Vagina (tissue), 2 donors: ENCODE results near the gene IZUMO1.

Experiments used
- CTCF ChIP-seq, 3 experiments: fragments of 450-650 bp in 2 of 3; fragments of 200-600 bp in 1 of 3; sonication (generic) in 1 of 3; IDR thresholded peaks; one replicate each; pipeline ENCODE4 v1.5.1; 2017 to 2019; ENCODE audit warnings: antibody characterized with exemption in 3 of 3, mild to moderate bottlenecking in 2 of 3, moderate library complexity in 2 of 3
- POLR2A ChIP-seq, 2 donors: fragments of 450-650 bp; IDR thresholded peaks; one replicate each; pipeline ENCODE4 v1.6.1; 2017; ENCODE audit warnings: antibody characterized with exemption in 2 of 2, mild to moderate bottlenecking in 2 of 2, moderate library complexity in 2 of 2

GRCh38 chr19:48755084-48755641, 8.5 kb upstream of the IZUMO1 start, which contains the start of gene FGF21:
- TF ChIP-seq CTCF (IDR thresholded peaks at IDR 0.05) (no peak), POLR2A (IDR thresholded peaks at IDR 0.05) (no peak)
